ENCODE data around the gene COMT.

- peak in 1 of 6 experiments; percentile 34 for TF ChIP-seq CTCF (IDR thresholded peaks at IDR 0.05)
- TF ChIP-seq POLR2AphosphoS5 (IDR thresholded peaks at IDR 0.05): no peak
These were observed 6.6 kb downstream of the COMT start for GRCh38 chr22:19948057-19948760.

Measured in upper lobe of left lung (tissue), 4 donors.